Psoas muscle (tissue), 8 donors: ENCODE results near the gene NVL. TPM values are rescaled to one million over a fixed set of nuclear protein-coding genes. Genes with fewer than 3 reads are reported as not detected.

ENCODE experiments used
- ATAC-seq, 4 donors: fragments of 200-7000 bp; cut with Tn5 transposase; one replicate each; pipeline ENCODE4 v1.9.1; 2020; ENCODE audit warnings: moderate library complexity in 3 of 4, mild to moderate bottlenecking in 2 of 4
- DNase-seq, 2 donors: peaks; one replicate each; pipeline ENCODE4 v3.0.0-alpha.2; 2020
- H3K27ac ChIP-seq: fragments of 200-600 bp; one replicate; pipeline ENCODE4 v1.8.0; 2022
- H3K27me3 ChIP-seq, 3 donors: fragments of 200-600 bp in 1 of 3; one replicate each; pipeline versions ENCODE4 v1.6.1 to v1.8.0; 2013 to 2022; ENCODE audit warnings: low read length in 2 of 3, mild to moderate bottlenecking in 2 of 3, moderate library complexity in 1 of 3; ENCODE audit not compliant: insufficient read depth in 3 of 3
- H3K36me3 ChIP-seq, 2 donors: fragments of 200-600 bp in 1 of 2; one replicate each; pipeline versions ENCODE4 v1.6.1 to v1.8.0; 2013 to 2022; ENCODE audit warnings: low read depth in 1 of 2, mild to moderate bottlenecking in 1 of 2, moderate library complexity in 1 of 2; ENCODE audit not compliant: insufficient read depth in 1 of 2
- H3K4me1 ChIP-seq: fragments of 200-600 bp; one replicate; pipeline ENCODE4 v1.8.0; 2022
- H3K4me3 ChIP-seq: fragments of 200-600 bp; one replicate; pipeline ENCODE4 v1.8.0; 2022; ENCODE audit warnings: mild to moderate bottlenecking
- H3K9me3 ChIP-seq: fragments of 200-600 bp; one replicate; pipeline ENCODE4 v1.8.0; 2022
- CTCF ChIP-seq: fragments of 200-600 bp; IDR thresholded peaks from one replicate; pipeline ENCODE4 v1.8.0; 2022; ENCODE audit warnings: antibody characterized with exemption
- WGBS, 3 donors: extraction: QIAGEN DNeasy Blood & Tissue Kit; methylation state at CpG; one replicate each; pipeline versions ENCODE4 v1.1.6 to v1.1.7; 2013; 5-methylcytosine and 5-hydroxymethylcytosine counted together
- intact Hi-C, 2 donors: fragments of 100-400 bp; cut with DNase I; formaldehyde crosslinking; loops; one replicate each; pipeline versions ENCODE4 v1.11.0 to v1.14.2; 2022
- polyA plus RNA-seq, 3 donors: library from polyadenylated mRNA; stranded (reverse); fragments of 200-250 nt; gene quantifications; one replicate each; pipeline ENCODE4 v1.2.3, GENCODE V29; 2013
- total RNA-seq, 4 donors: library from RNA; stranded (reverse); fragmentation: NEBNext Ultra II Directional in 2 of 4; extraction: Animal tissue kit (Norgen Biotek cat#: 25700) in 2 of 4; gene quantifications; one replicate each; pipeline versions ENCODE4 v1.2.1 to v1.2.4, GENCODE V29; 2021 to 2023
- donor health status: healthy with polysubstance abuse.
- donor health status: DM: no; HTN: no; CAD: no; lungs with moderate emphysema.
- donor health status: Bipolar disorder and iron deficiency.
- donor health status: healthy.
- donor health status: DM: yes; HTN: yes; CAD: no.
- donor health status: DM: no; HTN: no; CAD: no.
- donor health status: DM: no; HTN: no; CAD: no.
- donor health status: DM: yes; HTN: yes; CAD: no.

Gene NVL
- total and polyA plus RNA-seq, 7 donors, result 6.3 to 11.0 (median 8.2) TPM

GRCh38 chr1:224177356-224177999 is 152.5 kb downstream of the NVL start:
- intact Hi-C loops, result no loop called here
- Histone ChIP-seq H3K27me3 (no peaks in the 10 kb centered on the region), H3K4me1 (no peaks in the 10 kb centered on the region), H3K27ac (no peak overlapping the region), H3K36me3 (no peaks in the 10 kb centered on the region), H3K9me3 (no peaks in the 10 kb centered on the region), H3K4me3 (no peak overlapping the region)
- no peak for DNase-seq
- no peak for ATAC-seq
- TF ChIP-seq CTCF, result no peak
- WGBS, 3 donors, result 92 to 96% (median 95%) methylated on average over 9 of the region's 9 CpGs

Other genes starting within 250 kb of the NVL start
- 10 to 100 TPM; 24.8 to 29.5 (median 26.0) TPM for gene FBXO28, start 216.1 kb downstream of the NVL start, total RNA-seq
- 10 to 100 TPM in 1 of 3 donors, 1 to 10 TPM in 2; 8.9 to 16.8 (median 9.5) TPM for gene FBXO28, start 216.1 kb downstream of the NVL start, polyA plus RNA-seq
- 10 to 100 TPM; 18.5 to 26.7 (median 20.6) TPM for gene DEGS1, start 146.9 kb downstream of the NVL start, total RNA-seq
- gene DEGS1, start 146.9 kb downstream of the NVL start, polyA plus RNA-seq, result 10 to 100 TPM; 16.1 to 23.7 (median 18.5) TPM
- gene CNIH4, start 26.7 kb upstream of the NVL start, total RNA-seq, result 10 to 100 TPM; 29.7 to 38.4 (median 34.3) TPM
- 100 to 1,000 TPM in 1 of 3 donors, 10 to 100 TPM in 2; 42.5 to 103 (median 48.2) TPM for gene CNIH4, start 26.7 kb upstream of the NVL start, polyA plus RNA-seq
- gene WDR26, start 104.6 kb upstream of the NVL start, total RNA-seq, result 100 to 1,000 TPM in 3 of 4 donors, 10 to 100 TPM in 1; 82.4 to 114 (median 107) TPM
- gene WDR26, start 104.6 kb upstream of the NVL start, polyA plus RNA-seq, result 10 to 100 TPM; 29.1 to 68.0 (median 35.2) TPM